Upper lobe of right lung (tissue), 1 donor: ENCODE results near the gene TMEM145. TPM values are rescaled to one million over a fixed set of nuclear protein-coding genes. Genes with fewer than 3 reads are reported as not detected.

Source experiments
- ATAC-seq: fragments of 200-7000 bp; cut with Tn5 transposase; one replicate; pipeline ENCODE4 v1.9.1; 2020; ENCODE audit warnings: mild to moderate bottlenecking, moderate library complexity
- DNase-seq: peaks from one replicate; pipeline ENCODE4 v3.0.0-alpha.2; 2020
- H3K27ac ChIP-seq: fragments of 200-600 bp; one replicate; pipeline ENCODE4 v1.8.0; 2022
- H3K27me3 ChIP-seq: fragments of 200-600 bp; one replicate; pipeline ENCODE4 v1.8.0; 2022; ENCODE audit warnings: mild to moderate bottlenecking
- H3K36me3 ChIP-seq: fragments of 200-600 bp; one replicate; pipeline ENCODE4 v1.8.0; 2022
- H3K4me1 ChIP-seq: fragments of 200-600 bp; one replicate; pipeline ENCODE4 v1.8.0; 2022
- H3K4me3 ChIP-seq: fragments of 200-600 bp; one replicate; pipeline ENCODE4 v1.8.0; 2022; ENCODE audit warnings: mild to moderate bottlenecking
- H3K9me3 ChIP-seq: fragments of 200-600 bp; one replicate; pipeline ENCODE4 v1.8.0; 2022
- CTCF ChIP-seq: fragments of 200-600 bp; IDR thresholded peaks from one replicate; pipeline ENCODE4 v1.8.0; 2022; ENCODE audit warnings: antibody characterized with exemption
- intact Hi-C: fragments of 100-400 bp; cut with DNase I; formaldehyde crosslinking; loops from one replicate; pipeline ENCODE4 v1.11.0; 2022
- total RNA-seq: library from RNA; stranded (reverse); fragmentation: NEBNext Ultra II Directional; extraction: Animal tissue kit (Norgen Biotek cat#: 25700); gene quantifications from one replicate; pipeline ENCODE4 v1.2.1, GENCODE V29; 2021
- donor health status: DM: no; HTN: yes; CAD: no; lungs with severe emphysema.

TMEM145 gene
- total RNA-seq, 1 donor from 2014 or later, result 0.35 TPM

DNA sequence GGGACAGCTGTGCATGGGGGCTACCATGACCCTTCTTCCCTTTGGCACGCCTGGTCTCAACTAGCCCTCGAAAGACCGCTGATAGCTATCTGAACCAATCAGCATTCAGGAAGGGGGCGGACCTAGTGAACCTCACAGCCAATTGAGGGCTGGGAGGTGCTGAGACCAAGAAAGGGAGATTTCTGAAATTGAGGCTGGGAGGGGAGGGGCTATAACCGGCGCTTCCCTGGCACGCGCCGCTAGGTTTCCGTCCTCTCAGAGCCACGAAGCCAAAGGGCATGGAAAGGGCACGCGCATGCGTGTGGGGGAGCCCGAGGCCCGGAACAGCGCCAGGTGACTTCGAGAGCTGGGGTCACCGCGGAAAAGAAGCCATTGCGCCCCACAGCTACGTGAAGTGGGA is 6.5 kb upstream of the TMEM145 start:
- no peak overlapping the region for H3K27ac ChIP-seq
- TF ChIP-seq CTCF, result no peak
- no peak for DNase-seq
- H3K4me1 ChIP-seq, result no peaks in the 10 kb centered on the region
- H3K36me3 ChIP-seq, result no peaks in the 10 kb centered on the region
- ATAC-seq, result no peak
- H3K27me3 ChIP-seq, result peaks cover 8% of the 10 kb centered on the region
- H3K9me3 ChIP-seq, result no peaks in the 10 kb centered on the region
- no peak overlapping the region for H3K4me3 ChIP-seq
- intact Hi-C loops, result no loop called here

DNA sequence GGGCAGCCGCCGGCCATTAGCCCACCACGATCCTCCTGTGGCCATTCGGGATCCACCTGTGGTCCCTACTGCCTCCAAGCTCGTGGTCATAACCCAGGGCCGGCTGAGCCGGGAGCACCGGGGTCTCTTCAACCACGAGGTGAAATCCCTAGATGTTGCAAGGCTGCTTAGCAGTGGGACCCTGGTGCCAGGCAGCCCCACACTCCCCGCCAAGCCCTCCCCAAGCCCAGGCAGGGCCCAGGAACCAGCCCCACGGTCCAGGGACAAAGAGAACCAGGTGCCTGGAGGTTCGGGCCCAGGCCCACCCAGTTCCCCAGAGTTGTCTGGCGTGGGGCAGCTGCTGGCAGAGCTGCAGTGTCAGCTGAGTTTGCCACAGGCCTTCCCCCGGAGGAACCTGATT is 3.4 kb upstream of the TMEM145 start:
- ATAC-seq, result no peak
- Histone ChIP-seq H3K4me3 (no peak overlapping the region), H3K9me3 (no peaks in the 10 kb centered on the region), H3K27me3 (peaks cover 35% of the 10 kb centered on the region), H3K4me1 (no peaks in the 10 kb centered on the region), H3K36me3 (no peaks in the 10 kb centered on the region), H3K27ac (no peak overlapping the region)
- no peak for DNase-seq
- no peak for TF ChIP-seq CTCF
- intact Hi-C loops, result no loop called here

GRCh38 chr19:42311657-42312056 is 1.5 kb upstream of the TMEM145 start:
- DNase-seq (no peak), ATAC-seq (no peak)
- H3K4me1 ChIP-seq, result no peaks in the 10 kb centered on the region
- H3K9me3 ChIP-seq, result no peaks in the 10 kb centered on the region
- intact Hi-C loops, result no loop called here
- no peak overlapping the region for H3K4me3 ChIP-seq
- no peak for TF ChIP-seq CTCF
- no peaks in the 10 kb centered on the region for H3K36me3 ChIP-seq
- peaks cover 36% of the 10 kb centered on the region for H3K27me3 ChIP-seq
- H3K27ac ChIP-seq, result no peak overlapping the region

DNA sequence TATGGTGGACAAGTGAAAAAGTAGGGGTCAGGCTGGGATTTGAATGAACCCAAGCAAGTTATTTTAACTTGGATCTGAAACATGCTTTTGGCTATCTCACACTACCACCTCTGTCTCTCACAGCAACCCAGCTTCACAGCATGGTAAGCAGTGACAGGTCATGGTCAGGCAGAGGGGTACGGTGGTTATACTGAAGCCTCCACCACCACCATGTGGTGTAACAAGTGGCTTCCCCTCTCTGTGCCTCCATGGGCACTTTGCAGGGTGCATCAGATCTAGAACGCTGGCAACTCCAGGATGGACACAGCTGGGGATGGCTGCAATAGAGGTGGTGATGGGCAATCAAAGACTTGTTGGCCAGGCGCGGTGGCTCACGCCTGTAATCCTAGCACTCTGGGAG is 739 bp upstream of the TMEM145 start:
- H3K4me3 ChIP-seq, result no peak overlapping the region
- no peak for ATAC-seq
- no peaks in the 10 kb centered on the region for H3K36me3 ChIP-seq
- H3K27me3 ChIP-seq, result peaks cover 36% of the 10 kb centered on the region
- no peak for DNase-seq
- H3K9me3 ChIP-seq, result no peaks in the 10 kb centered on the region
- intact Hi-C loops, result no loop called here
- peaks cover 4% of the 10 kb centered on the region for H3K4me1 ChIP-seq
- no peak for TF ChIP-seq CTCF
- no peak overlapping the region for H3K27ac ChIP-seq

GRCh38 chr19:42313840-42314755 is 989 bp downstream of the TMEM145 start:
- intact Hi-C loops, result no loop called here
- DNase-seq (no peak), ATAC-seq (no peak)
- H3K27me3 ChIP-seq, result peaks cover 36% of the 10 kb centered on the region
- no peak overlapping the region for H3K27ac ChIP-seq
- H3K4me3 ChIP-seq, result no peak overlapping the region
- no peaks in the 10 kb centered on the region for H3K9me3 ChIP-seq
- no peak for TF ChIP-seq CTCF
- peaks cover 5% of the 10 kb centered on the region for H3K4me1 ChIP-seq
- no peaks in the 10 kb centered on the region for H3K36me3 ChIP-seq
